Measurements from ENCODE around the gene MAMDC4. TPM values are rescaled to one million over a fixed set of nuclear protein-coding genes. Genes with fewer than 3 reads are reported as not detected.
"Not testable (repeated sequence)": the region's sequence is repeated elsewhere in the genome, so short reads cannot be mapped to it uniquely, and the experiment has no call there.

The MAMDC4 gene
- total RNA-seq, 1 donor from 2014 or later: 7.7 TPM

- no peak overlapping the region for H3K4me3 Mint-ChIP-seq (ENCODE audit: unreplicated experiment)
- H3K9me3 Mint-ChIP-seq (ENCODE audit: low read depth): no peaks in the 10 kb centered on the region
- TF ChIP-seq CTCF (IDR thresholded peaks at IDR 0.05): no peak
- peaks cover 3% of the 10 kb centered on the region for H3K36me3 Mint-ChIP-seq (ENCODE audit: low read depth)
- DNase-seq (ENCODE audit: low spot score): no peak
- H3K27me3 Mint-ChIP-seq (ENCODE audit: low read depth): no peaks in the 10 kb centered on the region
- peak overlapping the region; percentile 36 for H3K27ac Mint-ChIP-seq (ENCODE audit: unreplicated experiment)
- H3K4me1 Mint-ChIP-seq (ENCODE audit: low read depth): peaks cover 10% of the 10 kb centered on the region
Measured at GRCh38 chr9:136835162-136835931, 16.8 kb upstream of the MAMDC4 start.

- Mint-ChIP-seq H3K27ac (ENCODE audit: unreplicated experiment) (no peak overlapping the region), H3K9me3 (ENCODE audit: low read depth) (no peaks in the 10 kb centered on the region), H3K4me1 (ENCODE audit: low read depth) (peaks cover 18% of the 10 kb centered on the region), H3K27me3 (ENCODE audit: low read depth) (no peaks in the 10 kb centered on the region), H3K4me3 (ENCODE audit: unreplicated experiment) (no peak overlapping the region), H3K36me3 (ENCODE audit: low read depth) (peaks cover 3% of the 10 kb centered on the region)
- no peak for TF ChIP-seq CTCF (IDR thresholded peaks at IDR 0.05)
- no peak for DNase-seq (ENCODE audit: low spot score)
Measured at GRCh38 chr9:136835932-136836904, 15.9 kb upstream of the MAMDC4 start.

- H3K27me3 Mint-ChIP-seq (ENCODE audit: low read depth): no peaks in the 10 kb centered on the region
- no peak for TF ChIP-seq CTCF (IDR thresholded peaks at IDR 0.05)
- H3K27ac Mint-ChIP-seq (ENCODE audit: unreplicated experiment): no peak overlapping the region
- H3K36me3 Mint-ChIP-seq (ENCODE audit: low read depth): peaks cover 3% of the 10 kb centered on the region
- no peak for DNase-seq (ENCODE audit: low spot score)
- H3K4me1 Mint-ChIP-seq (ENCODE audit: low read depth): peaks cover 29% of the 10 kb centered on the region
- H3K4me3 Mint-ChIP-seq (ENCODE audit: unreplicated experiment): no peak overlapping the region
- H3K9me3 Mint-ChIP-seq (ENCODE audit: low read depth): no peaks in the 10 kb centered on the region
Measured at GRCh38 chr9:136837146-136837855, 14.8 kb upstream of the MAMDC4 start.

- H3K9me3 Mint-ChIP-seq (ENCODE audit: low read depth); H3K27ac Mint-ChIP-seq (ENCODE audit: unreplicated experiment): not testable (repeated sequence)
Measured at GRCh38 chr9:136837856-136838277, 14.3 kb upstream of the MAMDC4 start.

GRCh38 chr9:136838314-136839228 lies 13.6 kb upstream of the MAMDC4 start:
- Mint-ChIP-seq H3K27me3 (ENCODE audit: low read depth) (no peaks in the 10 kb centered on the region), H3K9me3 (ENCODE audit: low read depth) (no peaks in the 10 kb centered on the region), H3K27ac (ENCODE audit: unreplicated experiment) (peak overlapping the region; percentile 32), H3K4me1 (ENCODE audit: low read depth) (peaks cover 34% of the 10 kb centered on the region), H3K36me3 (ENCODE audit: low read depth) (peaks cover 3% of the 10 kb centered on the region), H3K4me3 (ENCODE audit: unreplicated experiment) (no peak overlapping the region)
- DNase-seq (ENCODE audit: low spot score): no peak
- no peak for TF ChIP-seq CTCF (IDR thresholded peaks at IDR 0.05)

More at GRCh38 chr9:136837856-136838277, 14.3 kb upstream of the MAMDC4 start:
- not testable (repeated sequence) for H3K27me3 Mint-ChIP-seq (ENCODE audit: low read depth); H3K36me3 Mint-ChIP-seq (ENCODE audit: low read depth); DNase-seq (ENCODE audit: low spot score); H3K4me3 Mint-ChIP-seq (ENCODE audit: unreplicated experiment)
- peaks cover 30% of the 10 kb centered on the region for H3K4me1 Mint-ChIP-seq (ENCODE audit: low read depth)

Data from chondrocyte (in vitro differentiated cells).